Activated CD4-positive, alpha-beta T cell treated with anti-CD3 and anti-CD28 coated beads, Interleukin-2, amount 50 U/mL, for 1 hour (primary cell): Measurements from ENCODE around the gene EIF5AL1.
"Not testable (repeated sequence)": the region's sequence is repeated elsewhere in the genome, so short reads cannot be mapped to it uniquely, and the experiment has no call there.

Experiments
- DNase-seq: peaks from one replicate; pipeline ENCODE4 v3.0.0-alpha.2; 2020

The EIF5AL1 gene

DNA sequence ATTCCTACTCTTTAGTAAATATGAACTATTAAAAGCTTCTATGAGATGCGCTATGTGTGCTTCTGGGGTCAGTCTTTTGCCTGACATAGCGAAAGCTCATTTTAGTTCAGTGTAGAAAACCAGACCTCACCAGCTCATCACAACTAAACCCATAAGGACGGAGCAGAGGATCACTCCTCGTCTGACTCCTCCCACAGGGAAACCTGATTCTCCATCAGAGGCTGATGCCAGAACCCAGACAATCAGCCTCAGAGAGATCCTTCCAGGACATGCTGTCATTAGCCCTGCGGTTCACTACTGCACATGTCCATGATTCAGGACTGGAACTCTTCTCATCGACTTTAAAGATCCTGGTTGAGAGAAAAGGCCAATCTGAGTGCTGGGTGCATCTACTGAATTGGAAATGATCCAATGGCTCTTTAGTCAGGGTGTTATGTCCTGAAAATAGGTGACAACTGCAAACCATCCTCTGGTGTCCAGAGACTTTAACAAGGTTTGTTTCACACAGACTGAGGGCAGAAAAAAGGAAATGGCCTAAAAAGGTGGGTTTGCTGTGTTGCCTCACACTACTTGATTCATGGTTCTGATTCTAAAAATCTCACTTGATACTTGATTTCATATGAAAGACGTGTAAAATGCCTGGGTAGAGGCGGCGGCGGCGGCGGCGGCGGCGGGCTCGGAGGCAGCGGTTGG lies at the start of gene EIF5AL1:
TSS of gene EIF5AL1 (plus strand) at position 643 of the 693 bp plus-strand sequence. CDS start 117 bp downstream, outside the sequence.
- not testable (repeated sequence) for DNase-seq

DNA sequence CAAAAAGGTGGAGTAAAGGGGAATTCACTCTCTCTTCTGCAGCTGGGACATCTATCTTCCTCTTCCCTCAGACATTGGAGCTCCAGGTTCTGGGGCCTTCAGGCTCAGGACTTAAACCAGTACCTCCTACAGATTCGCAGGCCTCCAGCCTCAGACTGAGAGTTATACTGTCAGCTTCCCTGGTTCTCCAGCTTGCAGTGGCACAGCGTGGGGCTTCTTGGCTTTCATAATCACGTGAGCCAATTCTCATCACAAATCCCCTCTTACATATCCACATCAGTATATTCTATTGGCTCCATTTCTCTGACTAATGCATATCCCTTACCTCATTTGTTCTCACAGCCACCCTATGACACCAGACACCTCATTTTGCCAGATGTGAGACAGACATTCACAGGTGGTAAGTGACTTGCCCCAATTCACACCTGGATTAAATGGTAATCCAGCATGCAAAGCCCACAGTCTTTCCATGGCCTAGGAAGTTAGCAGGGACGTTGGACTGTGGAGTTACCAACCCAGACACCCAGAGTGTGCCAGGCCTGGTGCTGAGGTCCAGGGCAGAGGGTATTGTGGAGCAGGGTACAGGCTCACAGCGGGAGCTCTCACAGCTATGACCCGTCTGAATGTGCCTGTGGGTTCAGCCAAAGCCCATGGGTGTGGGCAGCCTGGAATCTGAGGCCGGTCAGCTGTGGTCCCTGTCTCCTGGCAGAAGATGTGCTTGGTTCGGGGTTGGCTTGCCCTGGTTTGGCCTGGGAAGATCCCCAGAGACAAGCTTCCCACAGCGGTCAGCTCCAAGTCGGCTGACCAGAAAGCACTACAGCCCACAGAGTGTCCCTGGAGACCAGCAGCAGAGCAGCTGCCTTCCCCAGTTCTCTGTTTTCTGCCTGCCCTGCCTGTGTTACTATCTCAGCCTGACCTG lies 48.5 kb upstream of the EIF5AL1 start:
- DNase-seq: no peak

GRCh38 chr10:79465341-79465740 lies 47.0 kb upstream of the EIF5AL1 start:
- no peak for DNase-seq

GRCh38 chr10:79468015-79468560 lies 44.2 kb upstream of the EIF5AL1 start:
- no peak for DNase-seq

- DNase-seq: no peak
Measured at GRCh38 chr10:79468841-79469585, 43.3 kb upstream of the EIF5AL1 start.

DNA sequence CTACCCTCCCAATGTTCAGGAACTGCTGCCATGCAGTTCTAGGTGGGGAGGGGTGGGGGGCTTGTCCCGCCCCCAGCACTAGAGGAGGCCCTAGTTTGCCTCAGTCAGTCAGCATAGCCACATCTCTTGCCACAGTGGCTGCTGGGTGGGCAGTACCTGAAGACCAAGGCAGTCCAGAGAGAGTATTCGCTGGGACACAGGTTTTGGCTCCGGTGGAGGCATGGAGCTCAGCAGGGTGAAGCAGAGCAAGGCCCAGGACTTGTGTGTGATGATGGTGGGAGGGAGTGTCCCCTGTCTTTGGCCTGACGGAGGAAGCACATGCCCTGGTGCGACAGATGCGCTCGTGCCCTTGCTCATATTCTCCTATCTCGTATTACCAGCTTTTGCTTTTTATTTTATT lies 42.2 kb upstream of the EIF5AL1 start:
- no peak for DNase-seq

- no peak for DNase-seq
Measured at GRCh38 chr10:79471776-79472175, 40.6 kb upstream of the EIF5AL1 start.

- DNase-seq: no peak
Measured at GRCh38 chr10:79472449-79472848, 39.9 kb upstream of the EIF5AL1 start.

GRCh38 chr10:79472951-79473350 lies 39.4 kb upstream of the EIF5AL1 start:
- no peak for DNase-seq

DNA sequence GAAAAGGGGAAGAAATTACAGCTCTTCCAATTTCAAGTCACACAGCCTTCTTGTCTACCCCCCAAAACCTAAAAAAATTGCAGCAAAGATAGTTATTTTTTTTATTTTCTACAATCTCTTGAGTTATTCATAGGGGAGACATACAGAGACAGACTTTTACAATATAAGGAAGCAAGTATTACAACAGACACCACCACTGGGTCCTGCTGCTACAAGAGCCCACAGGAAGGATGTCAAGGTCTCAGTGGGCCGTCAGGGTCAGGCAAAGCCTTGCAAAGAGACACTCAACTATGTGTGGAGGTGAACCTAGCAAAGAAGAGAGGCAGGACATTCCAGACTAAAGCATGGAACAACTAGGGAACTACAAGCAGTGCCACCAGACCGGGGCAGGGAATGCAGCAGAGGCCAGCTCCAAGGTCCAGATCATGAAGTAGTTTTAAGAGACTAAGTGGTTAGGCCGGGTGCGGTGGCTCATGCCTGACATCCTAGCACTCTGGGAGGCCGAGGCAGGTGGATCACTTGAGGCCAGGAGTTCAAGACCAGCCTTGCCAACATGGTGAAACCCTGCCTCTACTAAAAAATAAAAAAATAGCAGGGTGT lies 38.7 kb upstream of the EIF5AL1 start:
- DNase-seq: no peak

DNA sequence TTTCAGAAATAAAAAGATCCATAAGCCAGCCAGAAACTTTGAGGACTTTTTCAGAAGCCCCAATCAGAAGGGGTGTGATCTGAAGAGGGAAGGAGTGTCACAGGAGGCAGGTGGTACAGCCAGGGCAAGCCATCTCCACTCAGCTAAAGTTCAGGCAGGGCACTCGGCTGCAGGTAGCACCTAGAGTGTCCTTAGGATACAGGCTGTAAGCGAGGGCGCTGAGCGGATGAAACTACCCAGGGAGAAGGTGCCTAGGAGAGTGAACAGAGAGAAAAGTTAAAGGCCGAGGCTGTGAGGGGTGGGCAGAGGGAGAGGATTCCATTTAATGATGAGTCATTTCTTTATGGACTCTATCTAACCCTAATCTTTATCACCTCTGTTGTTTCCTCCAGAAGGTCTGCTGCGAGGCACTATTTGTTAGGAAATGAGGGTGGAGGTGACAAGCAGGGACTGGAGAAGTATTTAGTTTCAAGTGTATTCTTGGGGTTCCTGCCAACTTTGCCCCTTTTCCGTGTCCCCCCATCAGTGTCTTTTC lies 37.1 kb upstream of the EIF5AL1 start:
- no peak for DNase-seq

GRCh38 chr10:79475877-79476276 lies 36.5 kb upstream of the EIF5AL1 start:
- DNase-seq: no peak

GRCh38 chr10:79476645-79477044 lies 35.7 kb upstream of the EIF5AL1 start:
- no peak for DNase-seq

GRCh38 chr10:79477456-79477855 lies 34.9 kb upstream of the EIF5AL1 start:
- no peak for DNase-seq

- no peak for DNase-seq
Measured at GRCh38 chr10:79479283-79479909, 32.9 kb upstream of the EIF5AL1 start.

- no peak for DNase-seq
Measured at GRCh38 chr10:79482304-79482703, 30.0 kb upstream of the EIF5AL1 start.

GRCh38 chr10:79482741-79483140 lies 29.6 kb upstream of the EIF5AL1 start:
- DNase-seq: no peak

DNA sequence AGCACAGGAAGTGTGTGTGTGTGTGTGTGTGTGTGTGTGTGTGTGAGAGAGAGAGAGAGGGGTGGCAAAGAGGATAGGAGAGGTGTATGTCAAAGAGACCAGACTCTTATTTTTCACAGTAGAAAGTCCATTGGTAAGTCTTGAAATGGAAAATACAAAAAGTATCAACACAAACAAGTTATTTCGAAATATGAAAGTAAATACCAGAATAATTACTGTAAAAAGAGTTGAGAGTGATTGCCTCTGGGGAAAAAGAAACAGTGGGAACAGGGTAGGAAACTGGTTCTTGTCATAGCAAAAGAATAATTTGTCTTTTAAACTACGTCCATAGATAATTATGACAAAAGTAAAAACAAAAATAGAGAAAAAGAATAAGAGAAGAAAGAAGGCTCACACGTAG lies 29.0 kb upstream of the EIF5AL1 start:
- no peak for DNase-seq

DNA sequence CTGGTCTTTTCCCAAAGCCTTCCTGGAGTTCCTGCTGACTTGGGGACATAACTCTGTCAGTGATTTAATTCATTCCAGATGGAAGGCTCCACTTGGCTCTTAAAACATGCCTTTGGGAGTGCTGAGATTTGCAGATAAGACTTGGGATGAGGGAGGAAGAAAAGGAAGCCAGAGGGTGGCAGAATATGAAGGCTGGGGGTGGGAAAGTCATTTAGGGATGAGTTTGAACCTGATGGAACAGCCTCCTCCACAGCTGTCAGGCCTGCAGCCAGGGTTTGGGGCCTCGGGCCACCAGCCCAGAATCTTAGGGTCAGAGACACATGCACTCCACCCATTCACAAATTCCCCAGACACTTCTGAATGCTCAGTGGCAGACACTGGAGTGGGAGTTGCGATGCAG lies 28.4 kb upstream of the EIF5AL1 start:
- no peak for DNase-seq

DNA sequence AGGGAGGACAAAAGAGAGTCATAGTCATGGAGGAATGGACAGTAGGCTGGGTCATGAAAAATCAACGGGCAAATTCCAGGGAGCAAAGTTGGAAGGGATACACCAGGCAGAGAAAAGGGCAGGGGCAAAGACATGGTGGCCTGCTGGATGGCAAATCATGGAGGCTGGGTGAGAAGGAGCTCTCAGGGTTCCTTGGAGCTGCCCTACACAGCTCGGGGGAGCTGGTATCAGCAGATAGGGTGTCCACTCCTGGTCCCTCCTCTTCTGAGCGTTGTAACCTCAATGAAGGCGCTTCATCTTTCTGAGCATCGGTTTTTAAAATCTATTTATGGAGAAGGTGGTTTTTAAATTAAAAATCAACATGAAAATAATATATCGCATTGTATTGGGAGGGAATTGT lies 27.9 kb upstream of the EIF5AL1 start:
- no peak for DNase-seq

- peak; percentile 13 for DNase-seq
Measured at GRCh38 chr10:79487296-79488194, 24.8 kb upstream of the EIF5AL1 start.
